Daoy (cell line): ENCODE data around the gene SLC7A6. TPM values are rescaled to one million over a fixed set of nuclear protein-coding genes. Genes with fewer than 3 reads are reported as not detected.

ENCODE experiments used
- DNase-seq: peaks from one replicate; pipeline ENCODE4 v3.0.0-alpha.2; 2015; ENCODE audit warnings: low read depth
- total RNA-seq: library from RNA; depleted of rRNA; stranded (reverse); fragments of >200 nt; shearing (Covaris generic); gene quantifications from 2 replicates; pipeline ENCODE4 v1.2.3, GENCODE V29; 2014

SLC7A6 gene
- total RNA-seq, 1 experiment from 2014 or later: 18.3 TPM

DNA sequence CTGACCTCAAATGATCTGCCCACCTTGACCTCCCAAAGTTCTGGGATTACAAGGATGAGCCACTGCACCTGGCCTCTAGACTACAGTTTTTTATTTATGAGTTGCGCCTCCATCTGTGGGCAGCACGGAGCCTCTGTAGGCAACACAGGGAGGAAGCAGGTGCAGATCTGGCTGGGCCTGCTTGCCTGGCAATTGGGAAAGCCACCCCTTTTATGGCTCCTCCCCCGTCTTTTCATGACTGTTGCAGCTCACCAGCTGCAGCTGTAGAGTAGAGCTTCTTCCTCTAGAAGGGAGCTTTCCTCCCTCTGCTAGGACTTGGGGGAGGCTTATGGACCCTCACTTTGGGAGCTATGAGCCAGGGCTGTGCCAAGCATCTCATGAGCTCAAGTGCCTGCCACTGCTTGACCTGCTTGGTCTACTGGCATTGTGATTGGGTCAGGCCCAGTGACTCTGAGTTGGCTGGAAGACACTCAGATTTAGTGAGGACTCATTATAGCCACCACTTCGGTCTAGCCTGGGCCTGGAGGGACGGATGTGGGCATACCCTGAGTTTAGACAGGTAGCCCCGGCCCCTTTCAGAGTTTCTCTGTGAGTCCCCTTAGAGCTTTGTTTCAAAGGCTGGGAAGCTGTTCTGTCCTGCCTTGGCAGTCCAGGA is 6.9 kb upstream of the SLC7A6 start:
- no peak for DNase-seq

DNA sequence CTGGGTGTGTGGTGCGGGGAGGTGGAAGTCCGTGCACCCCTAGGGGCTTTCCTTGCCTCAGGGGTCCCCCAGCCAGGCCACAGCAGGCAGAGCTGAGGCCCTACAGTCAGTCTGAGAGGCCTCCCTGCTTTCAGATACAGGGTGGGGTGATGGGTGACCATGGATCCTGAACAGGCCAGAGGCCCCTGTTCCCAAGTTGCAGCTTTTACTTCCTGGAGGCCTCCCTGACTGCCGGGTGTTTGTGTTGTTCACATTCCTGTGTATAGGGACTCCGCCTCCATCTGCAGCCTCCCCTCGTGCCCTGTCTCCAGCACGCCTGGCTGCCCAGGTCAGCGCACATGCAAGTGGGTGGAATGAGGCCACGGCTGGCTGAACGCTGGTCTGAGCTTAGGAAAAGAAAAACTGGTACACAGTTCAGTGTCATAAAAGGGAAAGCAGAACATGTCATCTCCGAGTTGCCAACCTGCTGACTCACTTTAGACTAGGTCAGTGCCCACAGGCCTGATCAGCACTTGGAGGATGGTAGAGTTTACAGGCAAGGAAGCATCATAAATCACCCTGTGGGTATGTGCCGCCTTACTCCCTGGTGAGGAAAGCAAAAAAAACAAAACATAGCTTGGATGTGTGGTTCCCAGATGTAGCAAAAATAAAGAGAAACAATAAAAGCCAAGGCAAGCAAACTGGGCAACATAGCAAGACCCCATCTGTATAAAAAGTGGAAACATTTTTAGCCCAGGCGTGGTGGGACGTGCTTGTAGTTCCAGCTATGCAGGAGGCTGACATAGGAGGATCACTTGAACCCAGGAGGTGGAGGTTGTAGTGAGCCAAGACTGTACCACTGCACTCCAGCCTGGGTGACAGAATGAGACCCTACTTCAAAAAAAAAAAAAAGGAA is 6.2 kb upstream of the SLC7A6 start:
- DNase-seq: peak; percentile 67

DNA sequence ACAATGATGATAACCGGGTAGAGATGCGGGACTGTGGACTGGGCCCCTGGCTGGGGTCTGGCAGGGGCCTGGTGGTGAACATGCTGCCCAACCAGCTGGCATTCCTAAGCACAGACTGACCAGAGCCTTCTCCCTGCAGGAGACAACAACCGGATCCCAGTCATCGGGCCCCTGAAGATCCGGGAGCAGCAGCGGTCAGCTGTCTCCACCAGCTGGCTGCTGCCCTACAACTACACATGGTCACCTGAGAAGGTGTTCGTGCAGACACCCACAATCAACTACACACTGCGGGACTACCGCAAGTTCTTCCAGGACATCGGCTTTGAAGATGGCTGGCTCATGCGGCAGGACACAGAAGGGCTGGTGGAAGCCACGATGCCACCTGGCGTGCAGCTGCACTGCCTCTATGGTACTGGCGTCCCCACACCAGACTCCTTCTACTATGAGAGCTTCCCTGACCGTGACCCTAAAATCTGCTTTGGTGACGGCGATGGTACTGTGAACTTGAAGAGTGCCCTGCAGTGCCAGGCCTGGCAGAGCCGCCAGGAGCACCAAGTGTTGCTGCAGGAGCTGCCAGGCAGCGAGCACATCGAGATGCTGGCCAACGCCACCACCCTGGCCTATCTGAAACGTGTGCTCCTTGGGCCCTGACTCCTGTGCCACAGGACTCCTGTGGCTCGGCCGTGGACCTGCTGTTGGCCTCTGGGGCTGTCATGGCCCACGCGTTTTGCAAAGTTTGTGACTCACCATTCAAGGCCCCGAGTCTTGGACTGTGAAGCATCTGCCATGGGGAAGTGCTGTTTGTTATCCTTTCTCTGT is 5.1 kb upstream of the SLC7A6 start:
- no peak for DNase-seq

DNA sequence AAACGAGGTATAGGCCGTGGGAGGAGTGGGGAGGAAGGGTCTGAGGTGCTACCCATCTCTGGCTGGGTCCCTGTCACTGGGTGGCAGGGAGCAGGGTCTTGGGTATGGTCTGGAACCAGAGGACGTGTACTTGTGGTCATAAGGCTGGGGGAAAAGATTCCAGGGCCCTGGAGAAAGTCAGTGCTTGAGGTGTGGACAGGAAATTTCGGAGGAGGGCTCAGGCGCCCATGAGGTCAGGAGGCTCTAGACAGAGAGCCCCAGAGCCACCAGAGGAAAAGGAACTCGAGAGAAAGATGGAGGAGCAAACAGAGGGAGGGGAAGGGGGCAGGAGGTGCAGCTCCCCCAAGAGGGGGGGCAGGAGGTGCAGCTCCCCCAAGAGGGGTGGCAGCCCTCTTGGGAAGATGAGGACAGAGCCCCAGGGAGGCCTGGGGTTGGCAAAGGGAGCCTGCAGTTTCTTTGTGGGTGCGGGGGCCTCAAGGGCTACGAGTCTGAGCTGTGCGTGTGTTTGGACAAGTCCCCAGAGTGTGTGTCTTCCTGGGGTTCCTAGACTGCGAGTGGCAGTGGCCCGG is 683 bp upstream of the SLC7A6 start:
- no peak for DNase-seq

DNA sequence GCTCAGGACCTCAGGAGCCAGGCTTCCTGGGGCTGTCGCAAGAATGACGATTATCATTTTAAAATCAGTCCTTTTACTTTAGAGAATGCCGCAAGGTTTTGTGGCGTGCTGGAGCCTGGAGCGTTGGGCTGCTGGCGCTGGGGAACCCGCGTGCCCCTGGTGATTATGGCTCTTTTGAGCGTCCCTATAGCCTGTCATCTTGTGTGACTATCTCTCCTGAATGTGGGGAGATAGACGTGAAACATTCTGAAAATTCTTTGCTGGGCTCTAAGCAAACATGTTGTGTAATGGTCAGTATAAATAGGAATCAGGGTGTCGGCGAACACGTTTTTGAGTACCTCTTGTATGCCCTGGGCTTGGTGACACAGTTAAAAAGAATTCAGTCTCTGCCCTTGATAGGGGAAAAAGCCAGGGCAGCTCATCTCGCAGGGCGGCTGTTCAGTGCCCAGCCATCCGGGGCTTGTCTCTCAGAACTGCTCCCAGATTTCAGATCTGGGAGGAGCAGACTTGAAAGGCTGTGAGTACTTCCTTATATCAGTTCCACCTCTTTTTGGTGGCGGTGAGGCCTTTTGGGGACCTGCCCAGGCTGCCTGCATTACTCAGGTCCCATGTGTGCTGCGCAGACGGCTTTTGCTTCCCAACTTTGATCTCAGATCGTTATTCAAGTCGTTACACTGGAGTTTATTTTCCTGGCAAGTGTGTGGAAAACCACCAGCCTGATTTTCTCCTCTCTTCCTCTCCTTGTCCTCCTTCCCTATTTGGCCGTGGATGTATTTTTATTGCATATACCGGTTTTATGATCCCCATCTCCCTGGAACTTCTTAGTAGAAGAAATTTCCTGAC is 973 bp downstream of the SLC7A6 start:
- peak; percentile 77 for DNase-seq

DNA sequence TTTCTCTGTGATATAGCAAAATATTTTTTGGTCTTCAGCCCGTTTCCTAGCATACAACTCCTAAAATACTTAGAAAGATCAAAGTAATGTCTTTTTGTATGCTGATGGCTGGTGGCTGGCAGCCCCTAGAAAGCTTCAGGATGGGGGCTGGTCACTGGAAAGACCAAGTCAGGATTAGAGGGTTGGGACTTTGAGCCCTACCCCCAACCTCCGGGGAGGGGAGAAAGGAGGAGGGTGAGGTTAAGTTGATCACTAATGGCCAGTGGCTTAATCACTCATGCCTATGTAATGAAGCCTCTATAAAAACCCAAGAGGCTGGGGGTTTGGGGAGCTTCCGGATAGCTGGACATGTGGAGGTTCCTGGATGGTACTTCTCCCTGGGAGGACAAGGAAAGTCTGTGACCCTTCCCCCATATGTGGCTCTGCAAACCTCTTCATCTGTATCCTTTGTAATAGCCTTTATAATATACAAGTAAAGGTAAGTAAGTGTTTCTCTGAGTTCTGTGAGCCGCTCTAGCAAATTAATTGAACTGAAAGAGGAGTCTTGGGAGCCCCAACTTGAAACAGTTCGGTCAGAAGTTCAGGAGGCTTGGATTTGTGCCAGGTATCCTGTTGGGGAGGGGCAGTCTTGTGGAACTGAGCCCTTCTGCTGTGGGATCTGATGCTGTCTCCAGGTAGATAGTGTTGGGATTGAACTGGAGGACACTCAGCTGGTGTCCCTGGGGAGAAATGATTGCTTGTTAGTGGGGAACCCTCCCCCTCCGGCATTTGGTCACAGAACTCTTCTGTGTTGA is 3.5 kb downstream of the SLC7A6 start:
- DNase-seq: no peak

DNA sequence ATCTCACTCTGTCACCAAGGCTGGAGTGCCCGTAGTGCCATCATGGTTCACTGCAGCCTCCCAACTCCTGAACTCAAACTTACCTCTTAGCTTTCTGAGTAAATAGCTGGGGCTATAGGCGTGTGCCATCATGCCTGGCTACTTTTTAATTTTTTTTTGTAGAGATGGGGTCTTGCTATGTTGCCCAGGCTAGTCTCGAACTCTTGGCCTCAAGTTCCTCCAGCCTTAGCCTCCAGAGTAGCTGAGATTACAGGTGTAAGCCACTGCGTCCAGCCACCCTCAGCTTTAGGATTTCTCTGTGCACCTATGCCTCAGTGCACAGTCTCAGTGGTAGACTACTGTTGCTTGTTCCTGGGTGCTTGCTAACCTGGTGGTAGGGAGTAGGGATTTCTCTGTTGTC is 5.5 kb downstream of the SLC7A6 start:
- no peak for DNase-seq

DNA sequence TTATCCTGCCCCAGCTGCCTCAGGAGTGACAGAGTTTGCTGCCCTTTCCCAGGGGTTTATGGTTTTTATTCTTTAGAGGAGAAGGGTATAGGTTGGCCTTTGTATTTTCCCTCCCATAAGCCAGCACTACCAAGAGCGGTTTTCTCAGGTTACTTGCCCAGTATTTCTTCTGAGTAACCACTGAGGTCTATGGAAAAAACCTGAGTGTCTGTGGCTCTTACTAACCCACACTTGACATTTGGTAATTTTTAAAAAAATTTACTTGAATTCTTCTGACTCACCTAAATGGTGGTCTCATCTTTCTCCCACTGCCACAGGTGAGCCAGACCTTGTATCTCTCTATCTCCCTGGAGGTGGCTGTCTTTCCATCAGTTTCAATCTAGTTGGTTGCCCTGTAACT is 6.0 kb downstream of the SLC7A6 start:
- DNase-seq: no peak

DNA sequence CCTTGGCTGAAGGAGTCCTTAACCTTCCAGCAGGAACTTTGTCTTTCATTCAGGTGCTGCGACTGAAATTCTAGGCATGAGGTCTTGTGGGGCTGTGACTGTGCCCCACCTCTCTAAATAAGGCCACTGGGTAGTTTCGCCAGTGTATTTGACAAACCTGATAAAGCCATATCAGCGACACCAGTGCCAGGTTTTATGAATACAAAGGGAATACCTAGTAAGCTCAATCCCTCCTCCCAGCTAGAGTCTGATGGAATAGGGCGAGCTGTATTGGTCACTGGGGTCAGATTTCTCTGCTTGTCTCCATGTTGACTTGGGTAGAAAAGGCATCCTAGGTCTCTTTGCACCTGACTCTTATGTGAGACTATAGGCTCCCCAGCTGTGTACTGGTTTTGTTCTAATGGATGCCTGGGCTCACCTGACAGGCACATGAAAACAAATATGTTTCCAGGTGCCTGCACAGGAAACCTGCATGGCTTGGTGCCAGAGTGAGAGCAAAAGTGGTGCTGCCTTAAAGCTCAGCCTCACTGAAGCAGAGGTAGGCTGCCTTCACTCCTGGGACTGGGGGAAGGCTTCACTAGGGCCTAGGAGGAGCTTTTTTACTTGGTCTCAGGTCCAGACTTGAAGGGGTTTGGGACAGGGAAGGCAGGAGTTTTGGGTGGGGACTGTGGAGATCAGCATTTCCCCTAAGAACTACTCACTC is 8.3 kb downstream of the SLC7A6 start:
- no peak for DNase-seq

DNA sequence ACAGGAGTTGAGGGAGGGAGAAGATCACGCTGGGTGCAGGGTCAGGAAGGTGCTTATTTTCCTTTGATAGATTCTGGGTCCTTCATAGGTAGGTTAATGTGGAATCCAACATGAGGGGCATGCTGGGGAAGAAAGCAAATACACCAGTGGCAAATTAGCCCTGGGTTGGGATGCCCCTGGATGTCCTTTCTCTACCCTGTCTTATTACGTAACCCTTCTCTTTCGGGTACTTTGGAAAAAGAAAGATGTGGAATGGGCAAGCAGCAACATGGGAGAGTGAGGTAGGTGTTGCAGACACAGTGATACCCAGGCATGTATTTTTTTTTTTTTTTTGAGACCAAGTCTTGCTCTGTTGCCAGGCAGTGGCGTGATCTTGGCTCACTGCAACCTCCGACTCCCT is 9.1 kb downstream of the SLC7A6 start:
- DNase-seq: no peak

DNA sequence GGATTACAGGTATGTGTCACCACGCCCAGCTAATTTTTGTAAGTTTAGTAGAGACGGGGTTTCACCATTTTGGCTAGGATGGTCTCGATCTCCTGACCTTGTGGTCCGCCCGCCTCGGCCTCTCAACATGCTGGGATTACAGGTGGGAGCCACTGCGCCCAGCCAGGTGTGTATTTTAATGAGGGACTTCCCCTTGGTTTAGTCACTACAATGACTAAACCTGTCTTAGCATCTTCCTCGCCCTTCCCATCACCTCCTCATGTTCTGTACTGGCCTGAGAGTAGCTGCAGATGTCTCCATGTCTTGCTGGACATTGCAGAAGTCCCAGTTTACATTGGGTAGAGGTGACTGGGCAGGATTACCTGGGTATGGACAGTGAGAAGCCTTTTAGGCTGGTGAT is 9.6 kb downstream of the SLC7A6 start:
- DNase-seq: no peak

DNA sequence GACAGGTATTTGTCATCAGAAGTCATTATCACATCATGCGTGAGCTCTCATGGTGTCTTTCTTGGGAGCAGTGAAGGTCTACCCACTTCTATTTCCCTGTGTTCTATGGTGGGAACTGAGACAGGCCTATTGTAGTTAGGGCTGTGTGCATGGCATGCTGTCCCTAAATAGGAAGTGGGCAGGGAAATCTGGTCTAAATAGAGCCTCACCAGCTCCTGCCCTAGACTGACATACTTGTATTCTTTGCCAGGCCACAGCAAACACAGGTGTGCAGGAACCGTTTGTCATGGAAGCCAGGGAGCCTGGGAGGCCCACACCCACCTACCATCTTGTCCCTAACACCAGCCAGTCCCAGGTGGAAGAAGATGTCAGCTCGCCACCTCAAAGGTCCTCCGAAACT is 10.1 kb downstream of the SLC7A6 start:
- no peak for DNase-seq

DNA sequence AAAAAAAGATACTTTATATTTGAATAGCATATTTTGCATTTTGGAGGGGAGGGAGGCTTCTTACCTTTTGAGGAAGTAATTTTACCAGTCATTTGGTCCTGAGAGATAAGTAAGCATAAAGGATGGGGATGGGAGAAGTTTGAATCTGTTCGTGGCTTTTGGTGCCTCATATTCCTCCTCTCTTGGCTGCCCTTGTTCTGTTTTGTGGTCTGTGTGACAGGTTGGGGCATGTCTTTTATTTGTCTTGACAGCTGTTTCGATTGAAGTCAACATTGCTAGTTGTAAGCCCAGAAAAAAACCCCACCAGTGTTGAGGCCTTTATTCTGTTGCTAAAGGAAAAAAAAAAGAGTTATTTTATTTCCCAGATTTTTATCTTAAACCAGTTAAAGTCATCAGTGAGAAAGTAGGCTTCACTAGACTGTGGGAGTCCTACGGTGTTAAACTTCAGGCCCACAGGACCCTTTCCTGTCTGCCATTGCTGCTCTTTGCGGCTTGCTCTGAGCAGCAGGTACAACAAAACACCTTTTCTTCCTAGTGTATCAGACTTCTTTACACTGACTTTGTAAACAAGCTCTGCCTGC is 11.4 kb downstream of the SLC7A6 start:
- DNase-seq: no peak

DNA sequence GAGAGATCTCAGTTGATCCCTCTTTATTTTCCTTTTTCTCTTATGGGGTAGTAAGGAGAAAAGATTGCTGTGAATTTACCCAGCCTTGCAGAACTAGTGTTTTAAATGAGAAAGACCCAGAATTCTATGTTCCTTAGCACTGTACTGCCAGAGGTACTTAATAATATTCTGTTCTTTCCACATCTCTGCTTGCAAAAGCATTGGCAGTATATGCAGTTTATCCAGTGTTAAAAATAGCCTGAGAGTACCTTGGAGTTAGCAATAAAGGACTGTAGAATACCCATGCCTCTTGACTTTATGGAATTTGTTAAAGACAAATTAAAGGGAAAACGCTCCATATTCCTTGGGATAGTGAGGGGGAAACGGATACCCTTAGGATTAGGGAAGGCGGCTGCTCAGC is 11.9 kb downstream of the SLC7A6 start:
- no peak for DNase-seq

DNA sequence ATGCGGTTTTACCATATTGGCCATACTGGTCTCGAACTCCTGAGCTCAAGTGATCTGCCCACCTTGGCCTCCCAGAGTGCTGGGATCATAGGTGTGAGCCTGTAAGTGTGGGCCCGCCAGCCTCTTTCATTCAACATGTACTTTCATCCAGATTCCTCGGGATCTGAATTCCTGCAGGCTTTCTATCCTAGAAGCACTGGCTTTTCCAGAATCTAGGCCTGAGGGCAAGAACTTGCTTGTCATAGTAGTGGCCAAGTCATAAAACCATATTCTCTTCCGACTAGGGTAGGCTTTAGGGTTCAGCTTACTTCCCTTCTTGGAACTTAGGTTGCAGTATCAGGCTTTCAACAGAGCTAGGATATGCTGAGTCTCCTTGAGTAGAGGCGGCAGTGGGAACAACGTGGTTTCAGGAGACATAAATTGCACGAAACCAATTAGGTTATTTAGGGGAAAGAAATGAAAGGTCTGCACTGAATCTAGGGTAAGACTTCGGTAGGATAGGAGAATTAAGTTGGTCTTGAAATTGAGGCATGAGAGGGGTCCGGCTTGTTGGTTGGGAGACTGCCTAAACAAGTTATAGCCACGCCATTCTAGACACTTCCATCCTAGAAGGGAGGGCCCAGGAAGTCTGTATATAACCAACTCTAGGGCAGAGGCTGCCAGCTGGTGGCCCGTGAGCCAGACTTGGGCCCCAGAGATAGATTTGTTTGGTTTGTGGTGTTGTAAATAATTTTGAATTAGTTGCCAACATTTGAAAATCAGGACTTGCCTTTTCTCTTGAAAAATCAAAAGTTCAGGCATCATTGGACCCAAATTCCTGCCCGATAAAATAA is 15.6 kb downstream of the SLC7A6 start:
- DNase-seq: no peak

DNA sequence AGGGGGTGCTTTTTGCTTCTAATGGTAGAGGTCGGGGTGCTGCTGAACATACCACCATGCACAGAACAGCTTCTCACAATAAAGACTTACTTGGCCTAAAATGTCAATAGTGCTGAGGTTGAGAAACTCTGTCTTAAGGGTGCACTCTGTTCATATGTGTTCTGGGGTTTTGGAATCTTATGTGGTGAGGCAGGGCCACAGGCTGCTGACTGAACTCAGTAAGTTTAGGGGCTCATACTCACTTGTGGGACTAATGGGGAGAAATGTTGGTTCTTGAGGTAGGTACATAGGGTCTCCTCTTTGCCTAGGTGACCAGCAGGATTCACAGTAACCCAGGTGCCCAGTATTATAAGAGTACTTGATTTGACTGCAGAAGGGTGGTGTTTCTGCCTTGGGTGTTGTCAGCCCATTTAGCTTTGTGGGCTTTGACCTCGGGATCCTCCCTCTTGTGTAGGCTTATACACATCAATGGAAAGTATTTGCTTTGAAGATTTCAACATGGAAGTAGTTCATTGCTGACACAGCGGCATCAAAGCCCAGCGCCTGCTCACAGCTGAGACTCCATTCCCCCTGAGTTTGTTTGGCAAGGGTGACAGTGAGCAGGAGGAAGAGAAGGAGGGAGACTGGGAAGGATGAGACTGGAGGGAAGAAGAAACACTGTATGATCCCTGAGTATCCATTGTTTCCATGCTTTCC is 17.2 kb downstream of the SLC7A6 start:
- DNase-seq: no peak

DNA sequence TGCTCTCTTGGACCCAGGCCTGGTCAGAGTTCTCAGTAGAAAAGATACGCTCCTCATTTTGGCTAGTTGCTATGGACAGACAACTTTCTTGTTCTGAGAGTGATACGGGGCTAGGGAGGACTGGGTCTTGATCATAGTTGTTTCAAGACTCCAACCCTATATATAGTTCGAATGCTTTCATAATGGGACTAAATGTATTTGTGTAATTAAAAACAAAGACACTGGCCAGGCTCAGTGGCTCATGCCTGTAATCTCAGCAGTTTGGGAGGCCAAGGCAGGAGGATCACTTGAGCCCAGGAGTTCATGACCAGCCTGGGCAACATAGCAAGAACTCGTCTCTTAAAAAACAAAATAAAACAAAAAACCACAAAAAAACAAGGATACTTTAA is 17.7 kb downstream of the SLC7A6 start:
- DNase-seq: no peak

DNA sequence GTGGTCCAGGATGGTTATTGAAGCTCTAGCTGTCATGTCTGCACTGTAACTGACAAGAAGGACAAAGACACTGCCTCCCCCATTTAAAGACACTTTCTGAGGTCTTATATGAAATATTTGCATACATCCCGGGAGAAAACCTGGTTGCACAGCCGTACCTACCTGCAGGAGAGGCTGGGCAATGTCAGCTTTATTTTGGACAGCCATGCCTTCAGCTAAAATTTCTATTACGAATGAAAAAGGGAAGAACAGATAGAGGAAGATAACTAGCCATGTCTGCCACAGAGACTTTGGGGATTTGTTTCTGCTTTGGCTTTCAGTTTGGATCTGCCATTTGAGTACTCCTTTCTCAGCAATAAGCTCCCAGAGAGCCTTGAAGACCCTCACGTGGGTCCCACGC is 19.0 kb downstream of the SLC7A6 start:
- DNase-seq: no peak
